ENCODE results near the gene EEF1A1. TPM values are rescaled to one million over a fixed set of nuclear protein-coding genes. Genes with fewer than 3 reads are reported as not detected.
"Not testable (repeated sequence)": the region's sequence is repeated elsewhere in the genome, so short reads cannot be mapped to it uniquely, and the experiment has no call there.

The EEF1A1 gene
- total RNA-seq, 1 donor from 2014 or later = 19,247 TPM

GRCh38 chr6:73538116-73538779, 17.4 kb upstream of the EEF1A1 start:
- no peak for DNase-seq (ENCODE audit: low read depth in 2 of 2)

GRCh38 chr6:73537677-73538076, 16.8 kb upstream of the EEF1A1 start:
- no peak for DNase-seq (ENCODE audit: low read depth in 2 of 2)

DNA sequence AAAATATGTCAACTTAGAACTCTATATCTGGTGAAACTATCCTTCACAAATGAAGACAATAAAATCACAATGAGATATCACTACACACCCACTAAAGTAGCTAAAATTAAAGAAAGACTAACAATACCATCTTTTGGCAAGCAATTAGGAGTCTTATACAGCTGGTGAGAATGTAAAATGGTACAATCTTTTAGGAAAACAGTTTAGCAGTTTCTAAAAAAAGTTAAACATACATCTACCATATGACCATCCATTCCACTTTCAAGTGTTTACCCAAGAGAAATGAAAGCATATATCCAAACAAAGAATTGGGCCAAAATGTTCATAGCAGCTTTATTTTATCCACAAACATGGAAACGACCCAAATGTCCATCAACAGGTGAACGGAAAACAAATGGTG, 13.8 kb upstream of the EEF1A1 start:
- no peak for DNase-seq (ENCODE audit: low read depth in 2 of 2)

DNA sequence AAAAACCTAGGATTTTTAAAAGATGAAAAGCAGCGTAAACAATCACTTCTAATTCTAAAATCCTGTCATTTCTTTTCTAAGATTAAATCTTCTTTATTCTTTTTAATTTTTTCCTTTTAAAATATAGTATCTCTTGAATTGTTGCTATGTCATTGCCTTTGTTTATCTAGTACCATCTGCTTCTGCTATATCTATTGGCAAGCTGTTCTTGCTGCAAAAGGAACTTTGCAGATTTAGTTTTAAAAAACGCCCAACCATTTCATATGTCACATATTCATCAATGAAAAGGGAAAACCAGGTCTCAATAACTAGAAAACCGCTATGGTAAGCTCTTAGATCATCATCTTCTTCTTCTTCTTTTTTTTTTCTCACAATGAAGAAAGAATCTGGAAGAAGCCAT, 11.5 kb upstream of the EEF1A1 start:
- no peak for DNase-seq (ENCODE audit: low read depth in 2 of 2)

GRCh38 chr6:73528897-73529296, 8.1 kb upstream of the EEF1A1 start:
- no peak for DNase-seq (ENCODE audit: low read depth in 2 of 2)

- DNase-seq (ENCODE audit: low read depth in 2 of 2) = no peak
Measured at GRCh38 chr6:73525546-73526330, 4.9 kb upstream of the EEF1A1 start.

DNA sequence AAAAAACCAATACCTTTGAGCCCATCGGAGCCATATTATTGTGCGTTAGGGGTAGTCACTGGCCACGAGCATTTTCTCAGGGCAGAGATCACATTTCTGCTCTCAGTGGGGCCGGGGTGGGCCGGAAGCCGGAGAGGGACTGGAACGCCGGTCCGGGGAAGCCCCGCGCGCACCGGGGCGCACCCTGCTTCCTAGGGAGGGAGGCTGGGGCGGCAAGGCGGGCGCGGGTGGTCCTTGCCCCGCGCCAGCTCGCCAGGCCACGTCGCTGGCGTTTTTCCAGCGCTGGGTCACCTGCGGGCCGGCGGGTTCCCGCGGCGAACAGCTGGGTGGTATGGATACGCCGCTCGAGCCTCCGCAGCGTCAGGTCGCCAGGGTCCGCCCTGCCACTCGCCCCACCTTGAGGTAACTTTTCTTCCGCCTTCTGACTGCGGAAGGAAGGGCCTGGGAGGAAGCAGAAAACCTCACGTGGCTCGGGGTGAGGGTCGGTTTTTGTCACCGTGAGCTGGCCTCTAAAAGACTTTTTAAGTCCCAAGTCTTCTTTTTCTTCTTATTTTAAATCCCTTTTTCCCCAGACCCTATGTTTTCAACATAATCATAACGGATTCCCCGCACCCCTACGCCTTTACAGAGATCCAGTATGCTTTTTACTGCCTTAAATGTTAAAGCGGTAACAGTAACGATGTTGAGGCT, 2.7 kb upstream of the EEF1A1 start:
- DNase-seq (ENCODE audit: low read depth in 2 of 2) = peak in 1 of 2 donors; percentile 61

- peak; percentile 67 to 84 for DNase-seq (ENCODE audit: low read depth in 2 of 2)
Measured at GRCh38 chr6:73521351-73521985, 636 bp upstream of the EEF1A1 start.

DNA sequence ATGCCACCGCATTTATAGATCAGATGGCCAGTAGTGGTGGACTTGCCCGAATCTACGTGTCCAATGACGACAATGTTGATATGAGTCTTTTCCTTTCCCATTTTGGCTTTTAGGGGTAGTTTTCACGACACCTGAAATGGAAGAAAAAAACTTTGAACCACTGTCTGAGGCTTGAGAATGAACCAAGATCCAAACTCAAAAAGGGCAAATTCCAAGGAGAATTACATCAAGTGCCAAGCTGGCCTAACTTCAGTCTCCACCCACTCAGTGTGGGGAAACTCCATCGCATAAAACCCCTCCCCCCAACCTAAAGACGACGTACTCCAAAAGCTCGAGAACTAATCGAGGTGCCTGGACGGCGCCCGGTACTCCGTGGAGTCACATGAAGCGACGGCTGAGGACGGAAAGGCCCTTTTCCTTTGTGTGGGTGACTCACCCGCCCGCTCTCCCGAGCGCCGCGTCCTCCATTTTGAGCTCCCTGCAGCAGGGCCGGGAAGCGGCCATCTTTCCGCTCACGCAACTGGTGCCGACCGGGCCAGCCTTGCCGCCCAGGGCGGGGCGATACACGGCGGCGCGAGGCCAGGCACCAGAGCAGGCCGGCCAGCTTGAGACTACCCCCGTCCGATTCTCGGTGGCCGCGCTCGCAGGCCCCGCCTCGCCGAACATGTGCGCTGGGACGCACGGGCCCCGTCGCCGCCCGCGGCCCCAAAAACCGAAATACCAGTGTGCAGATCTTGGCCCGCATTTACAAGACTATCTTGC, 725 bp downstream of the EEF1A1 start:
- peak; percentile 53 to 81 for DNase-seq (ENCODE audit: low read depth in 2 of 2)

GRCh38 chr6:73518982-73519881, 1.6 kb downstream of the EEF1A1 start:
- DNase-seq (ENCODE audit: low read depth in 2 of 2) = not testable (repeated sequence)

DNA sequence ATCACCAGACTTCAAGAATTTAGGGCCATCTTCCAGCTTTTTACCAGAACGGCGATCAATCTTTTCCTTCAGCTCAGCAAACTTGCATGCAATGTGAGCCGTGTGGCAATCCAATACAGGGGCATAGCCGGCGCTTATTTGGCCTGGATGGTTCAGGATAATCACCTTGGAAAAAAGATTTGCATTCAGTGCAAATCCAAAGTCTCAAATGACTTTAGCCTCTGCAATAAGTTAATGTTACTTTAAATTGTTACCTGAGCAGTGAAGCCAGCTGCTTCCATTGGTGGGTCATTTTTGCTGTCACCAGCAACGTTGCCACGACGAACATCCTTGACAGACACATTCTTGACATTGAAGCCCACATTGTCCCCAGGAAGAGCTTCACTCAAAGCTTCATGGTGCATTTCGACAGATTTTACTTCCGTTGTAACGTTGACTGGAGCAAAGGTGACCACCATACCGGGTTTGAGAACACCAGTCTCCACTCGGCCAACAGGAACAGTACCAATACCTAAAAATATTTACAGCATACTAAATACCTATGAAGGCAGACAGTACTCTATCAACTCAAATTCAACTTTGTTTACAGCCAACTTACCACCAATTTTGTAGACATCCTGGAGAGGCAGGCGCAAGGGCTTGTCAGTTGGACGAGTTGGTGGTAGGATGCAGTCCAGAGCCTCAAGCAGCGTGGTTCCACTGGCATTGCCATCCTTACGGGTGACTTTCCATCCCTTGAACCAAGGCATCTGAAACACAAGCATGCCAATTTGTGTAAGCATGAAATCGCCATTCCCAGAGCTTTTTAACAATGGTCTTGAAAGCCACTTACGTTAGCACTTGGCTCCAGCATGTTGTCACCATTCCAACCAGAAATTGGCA, 2.5 kb downstream of the EEF1A1 start:
- DNase-seq (ENCODE audit: low read depth in 2 of 2) = not testable (repeated sequence)

DNA sequence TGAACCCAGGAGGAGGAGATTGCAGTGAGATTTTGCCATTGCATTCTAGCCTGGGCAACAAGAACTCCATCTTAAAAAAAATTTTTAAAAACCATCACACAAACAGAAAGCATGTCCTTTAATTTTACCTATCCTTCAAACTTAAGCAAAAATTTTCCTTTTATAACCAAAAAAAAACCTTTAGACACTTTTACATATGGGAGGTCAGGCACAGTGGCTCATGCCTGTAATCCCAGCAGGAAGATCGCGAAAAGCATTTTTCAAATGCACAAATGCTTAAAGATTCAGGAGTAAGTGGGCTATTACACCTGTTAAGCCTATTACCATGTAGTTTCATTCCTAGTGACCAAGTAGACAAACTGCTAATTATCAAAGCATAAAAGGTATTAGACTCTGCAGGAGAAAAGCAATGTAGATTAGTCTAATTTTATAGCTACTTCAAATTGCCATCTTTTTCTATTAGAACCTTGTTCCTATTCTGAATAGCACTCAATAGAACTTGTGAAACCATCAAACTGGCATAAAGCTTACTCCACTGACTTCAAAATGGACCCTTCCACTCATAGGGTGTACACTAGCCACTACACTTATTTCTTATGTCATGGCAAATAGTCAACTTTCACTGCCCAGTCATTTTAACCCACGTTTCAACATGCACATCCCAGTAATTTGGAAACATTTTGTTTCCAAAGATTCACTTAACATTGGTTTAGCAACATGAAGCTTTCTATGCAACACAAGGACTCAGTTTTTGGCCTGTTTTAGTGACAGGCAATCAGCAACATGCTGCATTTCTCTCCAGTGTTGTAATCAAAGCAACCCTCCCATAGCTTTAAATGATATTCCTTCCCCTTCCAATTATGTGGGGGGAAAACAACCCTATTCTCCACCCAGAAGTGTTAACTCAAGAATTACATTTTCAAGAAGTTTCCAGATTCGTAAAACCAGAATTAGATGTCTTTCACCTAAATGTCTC, 4.0 kb downstream of the EEF1A1 start:
- DNase-seq (ENCODE audit: low read depth in 2 of 2) = no peak

- no peak for DNase-seq (ENCODE audit: low read depth in 2 of 2)
Measured at GRCh38 chr6:73515204-73515655, 5.6 kb downstream of the EEF1A1 start.

DNA sequence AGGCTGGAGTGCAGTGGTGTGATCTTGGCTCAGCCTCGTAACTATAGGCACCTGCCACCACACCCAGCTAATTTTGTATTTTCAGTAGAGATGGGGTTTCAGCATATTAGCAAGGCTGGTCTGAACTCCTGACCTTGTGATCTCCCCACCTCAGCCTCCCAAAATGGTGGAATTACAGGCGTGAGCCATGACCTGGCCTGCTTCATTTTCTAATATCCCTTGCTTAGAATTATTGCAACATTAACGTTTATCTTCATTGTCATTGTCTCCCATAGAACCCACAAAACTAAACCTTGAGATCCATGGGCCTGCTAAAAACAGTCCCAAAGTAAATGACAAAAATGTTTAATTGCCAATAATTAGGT, 6.1 kb downstream of the EEF1A1 start:
- DNase-seq (ENCODE audit: low read depth in 2 of 2) = no peak

- no peak for DNase-seq (ENCODE audit: low read depth in 2 of 2)
Measured at GRCh38 chr6:73513496-73513854, 7.4 kb downstream of the EEF1A1 start.

DNA sequence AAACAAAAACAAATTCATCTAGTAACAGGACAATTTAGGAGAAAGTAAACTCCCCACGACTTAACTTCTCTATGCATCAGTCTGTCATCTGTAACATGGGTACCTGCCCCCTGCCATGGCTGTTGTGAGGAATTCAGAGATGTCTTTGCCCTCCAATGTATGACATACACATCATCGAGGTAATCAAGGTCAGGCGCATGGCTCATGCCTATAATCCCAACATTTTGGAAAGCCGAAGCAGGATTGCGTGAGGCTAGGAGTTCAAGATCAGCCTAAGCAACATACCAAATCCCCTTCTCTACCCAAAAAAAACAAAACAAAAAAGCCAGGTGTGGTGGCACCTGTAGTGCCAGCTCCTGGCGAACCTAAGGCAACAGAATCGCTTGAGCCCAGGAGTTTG, 9.0 kb downstream of the EEF1A1 start:
- DNase-seq (ENCODE audit: low read depth in 2 of 2) = no peak

GRCh38 chr6:73509851-73510250, 11.0 kb downstream of the EEF1A1 start:
- DNase-seq (ENCODE audit: low read depth in 2 of 2) = no peak

GRCh38 chr6:73508776-73509175, 12.1 kb downstream of the EEF1A1 start:
- no peak for DNase-seq (ENCODE audit: low read depth in 2 of 2)
